ENCODE results near the gene CIC.

DNA sequence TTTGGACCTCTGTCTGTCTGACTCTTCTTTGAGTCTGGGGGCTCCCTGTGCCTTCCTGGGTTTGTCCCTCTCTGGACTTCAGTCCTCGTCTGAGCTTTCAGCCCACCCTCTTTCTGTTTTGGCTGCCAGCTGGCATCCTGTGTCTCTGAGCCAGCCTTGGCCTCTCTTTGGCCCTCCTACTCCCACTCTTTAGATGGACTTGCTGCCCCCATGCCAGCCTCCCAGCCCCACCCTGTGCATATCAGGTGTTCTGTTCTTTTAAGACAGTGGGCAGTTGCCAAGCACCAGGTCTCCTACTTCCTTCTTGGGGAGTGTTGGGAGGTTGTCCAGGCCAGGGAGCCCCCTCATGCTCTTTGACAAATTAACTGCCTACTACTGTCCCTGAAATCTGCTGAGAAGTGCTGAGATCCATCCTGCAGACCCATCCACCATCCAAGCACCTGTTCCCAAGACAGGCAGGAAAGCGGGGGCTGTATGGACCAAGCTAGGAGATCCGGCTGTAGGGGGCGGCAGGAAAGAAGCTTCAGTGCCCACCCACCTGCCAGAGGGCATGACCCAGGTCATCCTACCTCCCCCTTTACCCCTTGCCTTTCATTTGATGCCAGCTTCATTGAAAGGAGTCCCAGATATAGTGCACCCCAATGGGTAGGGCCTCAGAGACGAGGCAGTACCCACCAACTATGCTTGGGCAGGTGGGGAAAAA is 9.6 kb downstream of the CIC start:
- TF ChIP-seq POU2F2 (IDR thresholded peaks at IDR 0.05; ENCODE audit: low read depth, low read length) (no peak), POLR2AphosphoS5 (IDR thresholded peaks at IDR 0.05; ENCODE audit: low read depth, low read length) (no peak), TAF1 (IDR thresholded peaks at IDR 0.05; ENCODE audit: low read depth, low read length) (no peak)
